D721Med (cell line): ENCODE measurements around the gene LRRC41.

Source experiments
- DNase-seq: peaks from one replicate; pipeline ENCODE4 v3.0.0; 2011; ENCODE audit warnings: low spot score; ENCODE audit not compliant: insufficient read length
- FAIRE-seq: peaks from 2 replicates; lab custom pipeline; 2011; peaks lifted over from hg19 to GRCh38; lab: Jason Lieb, UNC
- TF ChIP-seq, protein P1 (sequence below): IDR thresholded peaks from 2 replicates; pipeline ENCODE4 v1.5.1; 2012; ENCODE audit warnings: mild to moderate bottlenecking, control low read depth; ENCODE audit not compliant: insufficient read depth; ENCODE audit errors: missing control alignments

The LRRC41 gene

DNA sequence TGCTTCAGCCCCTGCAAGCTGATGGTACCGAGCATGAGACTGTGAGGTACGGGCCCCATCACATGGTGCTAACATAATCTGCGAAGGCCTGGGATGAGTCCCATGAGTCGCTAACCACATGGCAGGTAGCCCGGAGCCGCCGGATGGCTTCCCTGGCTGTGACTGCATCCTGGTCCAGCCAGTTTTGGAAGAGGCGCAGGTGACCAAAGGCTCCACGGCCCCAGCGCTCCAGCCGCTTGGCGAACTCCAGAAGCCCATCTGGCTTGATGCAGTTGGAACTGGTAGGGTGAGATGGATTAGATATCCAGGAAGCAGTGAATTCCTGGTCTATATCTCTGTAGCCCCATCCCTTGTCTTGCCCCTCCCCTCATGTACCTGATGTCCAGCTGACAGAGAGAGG, 24.6 kb downstream of the LRRC41 start:
- FAIRE-seq, result no peak
- TF ChIP-seq, protein P1, sequence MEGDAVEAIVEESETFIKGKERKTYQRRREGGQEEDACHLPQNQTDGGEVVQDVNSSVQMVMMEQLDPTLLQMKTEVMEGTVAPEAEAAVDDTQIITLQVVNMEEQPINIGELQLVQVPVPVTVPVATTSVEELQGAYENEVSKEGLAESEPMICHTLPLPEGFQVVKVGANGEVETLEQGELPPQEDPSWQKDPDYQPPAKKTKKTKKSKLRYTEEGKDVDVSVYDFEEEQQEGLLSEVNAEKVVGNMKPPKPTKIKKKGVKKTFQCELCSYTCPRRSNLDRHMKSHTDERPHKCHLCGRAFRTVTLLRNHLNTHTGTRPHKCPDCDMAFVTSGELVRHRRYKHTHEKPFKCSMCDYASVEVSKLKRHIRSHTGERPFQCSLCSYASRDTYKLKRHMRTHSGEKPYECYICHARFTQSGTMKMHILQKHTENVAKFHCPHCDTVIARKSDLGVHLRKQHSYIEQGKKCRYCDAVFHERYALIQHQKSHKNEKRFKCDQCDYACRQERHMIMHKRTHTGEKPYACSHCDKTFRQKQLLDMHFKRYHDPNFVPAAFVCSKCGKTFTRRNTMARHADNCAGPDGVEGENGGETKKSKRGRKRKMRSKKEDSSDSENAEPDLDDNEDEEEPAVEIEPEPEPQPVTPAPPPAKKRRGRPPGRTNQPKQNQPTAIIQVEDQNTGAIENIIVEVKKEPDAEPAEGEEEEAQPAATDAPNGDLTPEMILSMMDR, result no peak
- DNase-seq, result no peak

DNA sequence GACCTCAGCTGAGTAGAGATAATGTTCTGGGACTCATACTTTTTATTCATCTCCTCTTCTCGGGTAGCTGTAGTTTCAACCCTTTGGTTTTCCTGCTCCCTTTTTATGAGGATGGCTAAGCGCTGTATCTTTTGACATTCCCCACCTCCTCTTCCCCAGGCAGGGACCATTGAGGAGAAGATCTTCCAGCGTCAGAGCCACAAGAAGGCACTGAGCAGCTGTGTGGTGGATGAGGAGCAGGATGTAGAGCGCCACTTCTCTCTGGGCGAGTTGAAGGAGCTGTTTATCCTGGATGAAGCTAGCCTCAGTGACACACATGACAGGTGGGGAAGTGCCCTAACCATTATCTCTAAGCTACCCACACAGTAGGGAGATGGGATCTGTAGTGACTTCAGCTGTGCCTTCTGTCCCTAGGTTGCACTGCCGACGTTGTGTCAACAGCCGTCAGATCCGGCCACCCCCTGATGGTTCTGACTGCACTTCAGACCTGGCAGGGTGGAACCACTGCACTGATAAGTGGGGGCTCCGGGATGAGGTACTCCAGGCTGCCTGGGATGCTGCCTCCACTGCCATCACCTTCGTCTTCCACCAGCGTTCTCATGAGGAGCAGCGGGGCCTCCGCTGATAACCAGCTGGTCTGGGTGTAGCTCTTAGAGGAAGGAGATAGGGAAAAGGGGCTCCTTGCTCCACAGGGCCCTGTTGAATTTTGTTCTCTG, 25.6 kb downstream of the LRRC41 start:
- DNase-seq, result no peak
- no peak for FAIRE-seq
- TF ChIP-seq, protein P1, result no peak

DNA sequence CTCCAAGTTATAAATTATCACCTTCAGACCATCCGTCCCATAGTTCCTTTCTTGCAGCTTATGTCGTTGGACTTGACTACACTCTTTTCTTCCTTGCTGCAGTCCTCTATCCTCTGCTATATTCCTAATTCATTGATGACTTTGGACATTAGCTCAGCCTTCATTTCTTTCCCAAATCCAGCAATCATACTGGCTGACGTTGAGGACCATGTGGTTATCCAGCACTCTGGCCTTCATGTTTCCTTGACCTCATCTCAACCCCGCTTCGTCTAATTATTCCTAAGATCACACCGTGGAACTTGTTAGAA, 28.4 kb downstream of the LRRC41 start:
- DNase-seq (no peak), FAIRE-seq (no peak)
- TF ChIP-seq, protein P1, result no peak

DNA sequence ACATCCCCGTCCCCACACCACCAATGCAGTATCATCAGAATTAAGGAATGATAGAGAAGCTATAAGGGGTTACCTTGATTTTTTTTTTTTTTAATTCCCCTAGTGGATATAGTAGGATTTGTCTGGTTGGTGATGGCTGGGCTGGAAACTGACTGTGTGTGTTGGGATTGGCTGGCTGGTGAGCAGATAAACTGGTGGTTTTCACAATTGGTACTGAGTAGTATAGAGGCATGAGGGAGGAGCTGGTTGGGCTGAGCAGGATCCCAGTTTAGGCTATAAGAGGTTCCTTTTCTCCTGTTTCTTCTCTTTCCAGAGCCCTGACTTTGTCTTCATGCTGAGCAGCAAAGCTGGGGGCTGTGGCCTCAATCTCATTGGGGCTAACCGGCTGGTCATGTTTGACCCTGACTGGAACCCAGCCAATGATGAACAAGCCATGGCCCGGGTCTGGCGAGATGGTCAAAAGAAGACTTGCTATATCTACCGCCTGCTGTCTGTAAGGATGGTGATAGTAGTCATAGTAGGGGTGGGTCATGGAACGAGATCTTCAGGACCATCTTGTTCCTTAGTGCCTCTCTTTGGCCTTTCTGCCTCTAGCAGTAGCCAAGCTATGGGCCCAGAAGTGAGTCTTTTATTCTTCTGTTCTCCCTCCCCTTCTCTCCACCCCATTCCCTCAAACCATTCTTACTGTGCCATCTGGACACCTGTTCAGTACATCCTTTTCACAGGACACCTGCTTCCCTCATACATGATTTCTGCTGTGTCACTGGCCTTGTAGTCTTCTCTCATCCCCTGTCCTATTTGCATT, 29.0 kb downstream of the LRRC41 start:
- no peak for FAIRE-seq
- no peak for DNase-seq
- TF ChIP-seq, protein P1, result no peak

DNA sequence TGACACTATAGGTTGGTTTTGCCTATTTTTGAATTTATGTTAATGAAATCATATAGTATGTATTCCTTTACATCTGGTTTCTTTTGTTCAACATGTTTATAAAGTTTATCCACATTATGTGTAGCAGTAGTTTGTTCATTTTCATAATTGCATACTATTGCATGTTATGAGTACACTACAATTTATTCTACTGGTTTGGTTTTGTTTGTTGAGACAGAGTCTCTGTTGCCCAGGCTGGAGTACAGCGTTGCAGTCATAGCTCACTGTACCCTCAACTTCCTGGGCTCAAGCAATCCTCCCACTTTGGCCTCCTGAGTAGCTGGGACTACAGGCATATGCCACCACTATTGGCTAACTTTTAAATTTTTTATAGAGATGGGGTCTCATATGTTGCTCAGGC, 34.8 kb downstream of the LRRC41 start:
- no peak for FAIRE-seq
- DNase-seq, result no peak
- TF ChIP-seq, protein P1, result no peak

DNA sequence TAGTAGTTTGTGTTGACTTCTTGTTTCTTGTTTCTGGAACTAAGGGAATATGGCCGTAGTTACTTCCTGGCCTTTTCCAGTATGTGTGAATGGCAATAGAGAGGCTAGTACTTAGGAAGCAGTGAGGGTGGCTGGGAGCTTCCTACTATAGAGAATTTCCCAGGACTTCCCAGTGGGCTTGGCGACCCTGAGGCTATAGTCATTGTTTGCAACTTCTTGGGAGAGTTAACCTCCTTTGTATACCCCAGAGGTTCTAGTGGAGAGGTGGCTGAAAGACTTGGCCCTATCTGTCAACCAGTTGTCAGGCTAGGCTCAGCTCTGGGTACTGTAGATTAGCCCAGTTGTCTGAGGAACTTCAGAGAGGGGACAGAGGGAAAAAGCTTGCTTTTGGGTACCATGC, 40.3 kb downstream of the LRRC41 start:
- no peak for FAIRE-seq
- TF ChIP-seq, protein P1, result no peak

DNA sequence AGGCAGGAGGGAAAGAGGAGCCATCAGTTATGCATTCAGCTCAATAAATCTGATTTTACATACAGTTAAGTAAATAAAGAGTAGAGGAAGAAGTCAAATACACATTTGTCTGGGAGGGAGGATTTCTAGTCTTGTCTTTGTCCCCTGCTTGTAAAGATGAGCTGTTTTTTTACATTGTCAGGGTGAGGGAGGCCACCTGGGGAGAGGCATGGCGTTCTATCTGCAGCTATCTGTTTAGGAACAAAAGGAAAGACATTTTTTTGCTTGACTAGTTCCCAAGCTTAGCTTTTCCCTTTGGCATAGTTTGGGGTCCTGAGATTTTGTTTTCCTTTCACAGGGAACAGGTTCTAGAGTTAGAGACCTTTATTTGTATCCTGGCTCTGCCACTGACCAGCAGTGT, 40.9 kb downstream of the LRRC41 start:
- TF ChIP-seq, protein P1, result no peak
- FAIRE-seq (no peak), DNase-seq (no peak)

More for the DNA sequence above, 40.3 kb downstream of the LRRC41 start:
- no peak for DNase-seq
